C4-2B (cell line): ENCODE measurements around the gene TOP3A.

Source experiments
- ZFX ChIP-seq: fragments of 450-650 bp; IDR thresholded peaks from 2 replicates; pipeline ENCODE4 v1.6.1; 2017
- TF ChIP-seq, protein P1 (sequence below): fragments of 450-650 bp; conservative IDR thresholded peaks from 2 replicates; pipeline ENCODE4 v1.5.1; 2017; ENCODE audit warnings: mild to moderate bottlenecking

DNA sequence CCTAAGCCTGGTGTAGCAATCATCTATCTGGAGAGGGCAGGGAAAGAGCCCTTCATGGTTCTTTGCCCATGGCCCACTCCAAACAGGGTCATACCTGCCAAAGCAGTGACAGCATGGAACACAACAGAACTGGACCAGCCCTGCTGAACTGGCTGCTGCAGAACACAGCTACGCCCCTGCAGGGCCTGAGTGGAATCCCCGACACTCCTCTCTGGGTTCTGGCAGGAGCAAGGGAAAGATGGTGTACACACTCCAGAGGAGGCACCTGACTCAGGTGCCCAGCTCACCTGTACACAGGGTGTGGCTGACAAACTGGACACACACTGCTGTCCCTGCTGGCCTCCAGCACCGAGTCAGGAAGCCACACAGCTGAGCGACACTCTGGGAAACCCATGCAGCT is 34.5 kb downstream of the TOP3A start:
- TF ChIP-seq, protein P1, sequence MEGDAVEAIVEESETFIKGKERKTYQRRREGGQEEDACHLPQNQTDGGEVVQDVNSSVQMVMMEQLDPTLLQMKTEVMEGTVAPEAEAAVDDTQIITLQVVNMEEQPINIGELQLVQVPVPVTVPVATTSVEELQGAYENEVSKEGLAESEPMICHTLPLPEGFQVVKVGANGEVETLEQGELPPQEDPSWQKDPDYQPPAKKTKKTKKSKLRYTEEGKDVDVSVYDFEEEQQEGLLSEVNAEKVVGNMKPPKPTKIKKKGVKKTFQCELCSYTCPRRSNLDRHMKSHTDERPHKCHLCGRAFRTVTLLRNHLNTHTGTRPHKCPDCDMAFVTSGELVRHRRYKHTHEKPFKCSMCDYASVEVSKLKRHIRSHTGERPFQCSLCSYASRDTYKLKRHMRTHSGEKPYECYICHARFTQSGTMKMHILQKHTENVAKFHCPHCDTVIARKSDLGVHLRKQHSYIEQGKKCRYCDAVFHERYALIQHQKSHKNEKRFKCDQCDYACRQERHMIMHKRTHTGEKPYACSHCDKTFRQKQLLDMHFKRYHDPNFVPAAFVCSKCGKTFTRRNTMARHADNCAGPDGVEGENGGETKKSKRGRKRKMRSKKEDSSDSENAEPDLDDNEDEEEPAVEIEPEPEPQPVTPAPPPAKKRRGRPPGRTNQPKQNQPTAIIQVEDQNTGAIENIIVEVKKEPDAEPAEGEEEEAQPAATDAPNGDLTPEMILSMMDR: no peak
- TF ChIP-seq ZFX: no peak
